ENCODE results near the gene GRM8. TPM values are rescaled to one million over a fixed set of nuclear protein-coding genes. Genes with fewer than 3 reads are reported as not detected.

GRM8 gene
- total RNA-seq, 1 experiment from 2014 or later, result 0.40 TPM

GRCh38 chr7:127137146-127137545 is 115.6 kb downstream of the GRM8 start:
- Mint-ChIP-seq H3K36me3 (ENCODE audit: insufficient read depth, unreplicated experiment) (no peaks in the 10 kb centered on the region), H3K4me3 (ENCODE audit: low read depth, unreplicated experiment) (no peak overlapping the region), H3K27ac (ENCODE audit: unreplicated experiment) (no peak overlapping the region), H3K4me1 (ENCODE audit: low read depth, unreplicated experiment) (no peaks in the 10 kb centered on the region), H3K27me3 (ENCODE audit: unreplicated experiment) (peaks cover 40% of the 10 kb centered on the region), H3K9me3 (ENCODE audit: low read depth, unreplicated experiment) (no peaks in the 10 kb centered on the region)
- CTCF ChIA-PET, result no interaction called here
- intact Hi-C loops (cut with micrococcal nuclease; ENCODE audit: unreplicated experiment), result no loop called here
- no peak for TF ChIP-seq CTCF (IDR thresholded peaks at IDR 0.05; ENCODE audit: unreplicated experiment)
- DNase-seq, result no peak
- no TSS peak for BruUV-seq (replicated peaks)

DNA sequence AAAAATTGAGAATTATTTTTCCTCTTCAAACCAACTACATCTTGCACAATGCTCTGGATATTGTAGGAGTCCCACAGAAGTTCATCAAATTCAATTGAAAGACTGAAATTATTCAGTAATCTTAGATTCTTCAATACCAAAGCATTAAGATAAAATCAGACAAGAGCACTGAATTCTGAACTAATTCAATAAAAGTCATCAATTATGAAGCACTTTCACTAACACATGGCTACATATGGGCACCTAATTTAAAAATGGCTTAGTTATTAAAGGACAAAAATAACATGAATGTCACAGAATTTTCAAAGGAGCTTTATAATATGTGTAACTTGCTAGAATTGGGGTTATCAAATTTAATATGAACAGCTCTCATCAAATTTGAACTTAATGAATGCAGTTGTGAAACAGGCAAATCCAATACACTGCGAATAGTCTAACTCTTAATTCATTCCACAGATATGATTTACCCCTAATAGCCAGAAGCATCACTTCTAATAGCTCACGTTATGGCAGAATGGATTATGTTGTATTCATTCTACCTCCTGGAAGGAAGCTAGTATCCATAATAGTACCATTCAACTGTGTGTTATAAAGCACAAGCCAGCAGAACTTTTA is 116.8 kb downstream of the GRM8 start:
- peaks cover 34% of the 10 kb centered on the region for H3K27me3 Mint-ChIP-seq (ENCODE audit: unreplicated experiment)
- BruUV-seq (replicated peaks), result no TSS peak
- CTCF ChIA-PET, result no interaction called here
- intact Hi-C loops (cut with micrococcal nuclease; ENCODE audit: unreplicated experiment), result no loop called here
- no peak for DNase-seq
- H3K4me1 Mint-ChIP-seq (ENCODE audit: low read depth, unreplicated experiment), result no peaks in the 10 kb centered on the region
- H3K4me3 Mint-ChIP-seq (ENCODE audit: low read depth, unreplicated experiment), result no peak overlapping the region
- H3K27ac Mint-ChIP-seq (ENCODE audit: unreplicated experiment), result no peak overlapping the region
- H3K36me3 Mint-ChIP-seq (ENCODE audit: insufficient read depth, unreplicated experiment), result no peaks in the 10 kb centered on the region
- no peaks in the 10 kb centered on the region for H3K9me3 Mint-ChIP-seq (ENCODE audit: low read depth, unreplicated experiment)
- no peak for TF ChIP-seq CTCF (IDR thresholded peaks at IDR 0.05; ENCODE audit: unreplicated experiment)

GRCh38 chr7:127123220-127123619 is 129.5 kb downstream of the GRM8 start:
- Mint-ChIP-seq H3K27me3 (ENCODE audit: unreplicated experiment) (peaks cover 24% of the 10 kb centered on the region), H3K4me3 (ENCODE audit: low read depth, unreplicated experiment) (no peak overlapping the region), H3K9me3 (ENCODE audit: low read depth, unreplicated experiment) (peaks cover 3% of the 10 kb centered on the region), H3K4me1 (ENCODE audit: low read depth, unreplicated experiment) (no peaks in the 10 kb centered on the region), H3K36me3 (ENCODE audit: insufficient read depth, unreplicated experiment) (no peaks in the 10 kb centered on the region), H3K27ac (ENCODE audit: unreplicated experiment) (no peak overlapping the region)
- no peak for DNase-seq
- CTCF ChIA-PET, result no interaction called here
- TF ChIP-seq CTCF (IDR thresholded peaks at IDR 0.05; ENCODE audit: unreplicated experiment), result no peak
- intact Hi-C loops (cut with micrococcal nuclease; ENCODE audit: unreplicated experiment), result no loop called here
- no TSS peak for BruUV-seq (replicated peaks)

DNA sequence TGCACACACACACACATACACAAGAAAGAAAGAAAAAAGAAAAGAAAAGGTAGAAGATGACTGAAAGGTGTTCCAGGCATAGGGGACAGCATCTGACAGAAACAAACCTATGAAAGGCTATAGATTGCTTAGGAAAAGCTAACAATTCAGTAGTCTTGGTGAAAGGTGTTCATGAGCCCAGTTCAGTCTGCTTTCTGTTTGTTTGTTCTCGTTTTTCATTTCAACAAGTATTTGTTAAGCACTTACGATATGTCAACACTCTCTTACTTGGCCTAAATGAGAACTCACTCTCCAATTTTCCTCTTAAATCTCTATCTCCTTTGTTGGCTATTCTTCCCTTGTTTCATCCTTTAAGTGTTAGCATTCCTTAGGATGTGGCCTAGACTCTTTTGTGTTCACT is 133.2 kb downstream of the GRM8 start:
- H3K4me1 Mint-ChIP-seq (ENCODE audit: low read depth, unreplicated experiment), result peaks cover 6% of the 10 kb centered on the region

More for the DNA sequence above, 133.2 kb downstream of the GRM8 start:
- H3K4me3 Mint-ChIP-seq (ENCODE audit: low read depth, unreplicated experiment), result no peak overlapping the region
- peaks cover 20% of the 10 kb centered on the region for H3K27me3 Mint-ChIP-seq (ENCODE audit: unreplicated experiment)
- TF ChIP-seq CTCF (IDR thresholded peaks at IDR 0.05; ENCODE audit: unreplicated experiment), result no peak
- no peak overlapping the region for H3K27ac Mint-ChIP-seq (ENCODE audit: unreplicated experiment)
- no TSS peak for BruUV-seq (replicated peaks)
- CTCF ChIA-PET, result no interaction called here
- H3K36me3 Mint-ChIP-seq (ENCODE audit: insufficient read depth, unreplicated experiment), result no peaks in the 10 kb centered on the region
- H3K9me3 Mint-ChIP-seq (ENCODE audit: low read depth, unreplicated experiment), result peaks cover 3% of the 10 kb centered on the region
- DNase-seq, result no peak
- intact Hi-C loops (cut with micrococcal nuclease; ENCODE audit: unreplicated experiment), result no loop called here
